ENCODE measurements around the gene AKIRIN1. TPM values are rescaled to one million over a fixed set of nuclear protein-coding genes. Genes with fewer than 3 reads are reported as not detected.
"Not testable (repeated sequence)": the region's sequence is repeated elsewhere in the genome, so short reads cannot be mapped to it uniquely, and the experiment has no call there.

AKIRIN1 gene
- total RNA-seq, 1 experiment from 2014 or later = 70.0 TPM

- no peak for DNase-seq (ENCODE audit: low read depth in 1 of 2, low spot score in 2 of 2)
- peaks cover 11% of the 10 kb centered on the region for H3K36me3 ChIP-seq
Observed at GRCh38 chr1:39044762-39045161, 53.7 kb downstream of the AKIRIN1 start.

GRCh38 chr1:39045231-39045630 is 54.2 kb downstream of the AKIRIN1 start:
- no peak for DNase-seq (ENCODE audit: low read depth in 1 of 2, low spot score in 2 of 2)
- peaks cover 11% of the 10 kb centered on the region for H3K36me3 ChIP-seq
- H3K4me3 ChIP-seq = no peak overlapping the region
- H3K27me3 ChIP-seq (replicated peaks) = no peaks in the 10 kb centered on the region
- H3K9me3 ChIP-seq (replicated peaks) = no peaks in the 10 kb centered on the region
- no peak overlapping the region for H3K27ac ChIP-seq
- H3K4me1 ChIP-seq (replicated peaks) = peaks cover 5% of the 10 kb centered on the region; the same call in 1 of the 2 replicates

More at GRCh38 chr1:39044762-39045161, 53.7 kb downstream of the AKIRIN1 start:
- Histone ChIP-seq H3K27ac (no peak overlapping the region), H3K4me3 (no peak overlapping the region), H3K9me3 (replicated peaks) (no peaks in the 10 kb centered on the region), H3K4me1 (replicated peaks) (peaks cover 5% of the 10 kb centered on the region; the same call in 1 of the 2 replicates), H3K27me3 (replicated peaks) (no peaks in the 10 kb centered on the region)

- H3K9me3 ChIP-seq (replicated peaks) = no peaks in the 10 kb centered on the region
- H3K27me3 ChIP-seq (replicated peaks) = no peaks in the 10 kb centered on the region
- H3K27ac ChIP-seq = no peak overlapping the region
- no peak overlapping the region for H3K4me3 ChIP-seq
- H3K4me1 ChIP-seq (replicated peaks) = peaks cover 5% of the 10 kb centered on the region; the same call in 1 of the 2 replicates
- no peak for DNase-seq (ENCODE audit: low read depth in 1 of 2, low spot score in 2 of 2)
- peaks cover 7% of the 10 kb centered on the region for H3K36me3 ChIP-seq
Observed at GRCh38 chr1:39046613-39047210, 55.6 kb downstream of the AKIRIN1 start.

- H3K36me3 ChIP-seq = peaks cover 7% of the 10 kb centered on the region
- peak; percentile 26 to 56 for DNase-seq (ENCODE audit: low read depth in 1 of 2, low spot score in 2 of 2)
- peaks cover 5% of the 10 kb centered on the region; the same call in 1 of the 2 replicates for H3K4me1 ChIP-seq (replicated peaks)
- no peaks in the 10 kb centered on the region for H3K27me3 ChIP-seq (replicated peaks)
- H3K27ac ChIP-seq = no peak overlapping the region
- H3K9me3 ChIP-seq (replicated peaks) = no peaks in the 10 kb centered on the region
- H3K4me3 ChIP-seq = no peak overlapping the region
Observed at GRCh38 chr1:39047374-39048229, 56.5 kb downstream of the AKIRIN1 start.

- Histone ChIP-seq H3K36me3 (peaks cover 7% of the 10 kb centered on the region), H3K4me3 (no peak overlapping the region), H3K9me3 (replicated peaks) (no peaks in the 10 kb centered on the region), H3K4me1 (replicated peaks) (peaks cover 5% of the 10 kb centered on the region; the same call in 1 of the 2 replicates), H3K27me3 (replicated peaks) (no peaks in the 10 kb centered on the region), H3K27ac (no peak overlapping the region)
- no peak for DNase-seq (ENCODE audit: low read depth in 1 of 2, low spot score in 2 of 2)
Observed at GRCh38 chr1:39048745-39049370, 57.8 kb downstream of the AKIRIN1 start.

GRCh38 chr1:39050001-39050400 is 58.9 kb downstream of the AKIRIN1 start:
- DNase-seq (ENCODE audit: low read depth in 1 of 2, low spot score in 2 of 2) = no peak

GRCh38 chr1:39051193-39051850 is 60.2 kb downstream of the AKIRIN1 start:
- H3K27ac ChIP-seq; H3K9me3 ChIP-seq (replicated peaks): not testable (repeated sequence)

More at GRCh38 chr1:39050001-39050400, 58.9 kb downstream of the AKIRIN1 start:
- H3K9me3 ChIP-seq (replicated peaks) = no peaks in the 10 kb centered on the region
- H3K4me3 ChIP-seq = no peak overlapping the region
- H3K36me3 ChIP-seq = peaks cover 4% of the 10 kb centered on the region
- H3K27ac ChIP-seq = no peak overlapping the region
- H3K4me1 ChIP-seq (replicated peaks) = peaks cover 5% of the 10 kb centered on the region; the same call in 1 of the 2 replicates
- no peaks in the 10 kb centered on the region for H3K27me3 ChIP-seq (replicated peaks)

GRCh38 chr1:39051956-39052355 is 60.9 kb downstream of the AKIRIN1 start:
- peaks cover 4% of the 10 kb centered on the region for H3K36me3 ChIP-seq
- H3K9me3 ChIP-seq (replicated peaks) = no peaks in the 10 kb centered on the region
- no peaks in the 10 kb centered on the region for H3K27me3 ChIP-seq (replicated peaks)
- H3K27ac ChIP-seq = no peak overlapping the region
- no peak for DNase-seq (ENCODE audit: low read depth in 1 of 2, low spot score in 2 of 2)
- no peak overlapping the region for H3K4me3 ChIP-seq
- H3K4me1 ChIP-seq (replicated peaks) = peaks cover 5% of the 10 kb centered on the region; the same call in 1 of the 2 replicates

More at GRCh38 chr1:39051193-39051850, 60.2 kb downstream of the AKIRIN1 start:
- not testable (repeated sequence) for DNase-seq (ENCODE audit: low read depth in 1 of 2, low spot score in 2 of 2); H3K4me3 ChIP-seq; H3K27me3 ChIP-seq (replicated peaks); H3K4me1 ChIP-seq (replicated peaks); H3K36me3 ChIP-seq

GRCh38 chr1:39055213-39055710 is 64.2 kb downstream of the AKIRIN1 start:
- not testable (repeated sequence) for DNase-seq (ENCODE audit: low read depth in 1 of 2, low spot score in 2 of 2); H3K27me3 ChIP-seq (replicated peaks)

More at GRCh38 chr1:39055213-39055710, 64.2 kb downstream of the AKIRIN1 start:
- H3K4me1 ChIP-seq (replicated peaks); H3K27ac ChIP-seq; H3K9me3 ChIP-seq (replicated peaks); H3K36me3 ChIP-seq; H3K4me3 ChIP-seq: not testable (repeated sequence)

Other genes with a start within 250 kb of the AKIRIN1 start
- gene RRAGC, start 131.5 kb upstream of the AKIRIN1 start, total RNA-seq (2014; rRNA removed; shearing (Covaris generic)) = 10.4 and 14.2 TPM in 2 replicates
- 28.9 and 29.8 TPM in 2 replicates for gene MYCBP, start 117.9 kb upstream of the AKIRIN1 start, total RNA-seq (2014; rRNA removed; shearing (Covaris generic))
- gene GJA9, start 109.7 kb upstream of the AKIRIN1 start, total RNA-seq (2014; rRNA removed; shearing (Covaris generic)) = not detected in 2 replicates
- 0.29 and 0.91 TPM in 2 replicates for gene RHBDL2, start 49.4 kb upstream of the AKIRIN1 start, total RNA-seq (2014; rRNA removed; shearing (Covaris generic))
- 540 and 1,133 TPM in 2 replicates for gene NDUFS5, start 35.1 kb downstream of the AKIRIN1 start, total RNA-seq (2014; rRNA removed; shearing (Covaris generic))
- gene MACF1, start 213.4 kb downstream of the AKIRIN1 start, total RNA-seq (2014; rRNA removed; shearing (Covaris generic)) = 147 and 211 TPM in 2 replicates